PC-9 (cell line): ENCODE data around the gene LAMC3. TPM values are rescaled to one million over a fixed set of nuclear protein-coding genes. Genes with fewer than 3 reads are reported as not detected.

Experiments
- BruUV-seq: library from RNA; stranded (reverse); fragments of 400-500 nt; replicated peaks from 2 replicates; lab custom pipeline; 2021; lab: Mats Ljungman, UMichigan
- CTCF ChIA-PET: fragments of 300-600 bp; sonication (Branson Sonifier 250); formaldehyde crosslinking; loops from one replicate; lab custom pipeline; 2022; ENCODE audit warnings: antibody characterized with exemption; lab: Charles Lee
- POLR2A ChIA-PET: fragments of 300-600 bp; sonication (Branson Sonifier 250); formaldehyde crosslinking; loops from one replicate; lab custom pipeline; 2022; ENCODE audit warnings: antibody characterized with exemption; ENCODE audit not compliant: unreplicated experiment; lab: Charles Lee
- DNase-seq, 2 experiments: peaks; one replicate each; pipeline versions ENCODE4 v3.0.0 to v3.0.0-alpha.2; 2015 to 2022; ENCODE audit warnings: mixed read lengths in 1 of 2
- H2AFZ ChIP-seq: fragments of 200-600 bp; sonication (generic); 2 replicates; pipeline ENCODE4 v1.8.1; 2017; ENCODE audit warnings: antibody characterized with exemption
- H3F3A ChIP-seq: fragments of 200-600 bp; sonication (generic); 2 replicates; pipeline ENCODE4 v1.8.1; 2017; ENCODE audit warnings: antibody characterized with exemption, mild to moderate bottlenecking, low read depth; ENCODE audit not compliant: insufficient read depth
- H3K27ac ChIP-seq: fragments of 200-600 bp; sonication (generic); 2 replicates; pipeline ENCODE4 v1.6.1; 2016; ENCODE audit warnings: mixed run types
- H3K27me3 ChIP-seq: fragments of 200-600 bp; sonication (generic); 2 replicates; pipeline ENCODE4 v1.6.1; 2016; ENCODE audit warnings: low read depth, mixed run types; ENCODE audit not compliant: insufficient read depth
- H3K36me3 ChIP-seq: fragments of 200-600 bp; sonication (generic); 2 replicates; pipeline ENCODE4 v1.6.1; 2016; ENCODE audit warnings: low read depth, mixed run types
- H3K4me1 ChIP-seq: fragments of 200-600 bp; sonication (generic); replicated peaks from 2 replicates; pipeline ENCODE4 v1.6.1; 2016; ENCODE audit warnings: mixed run types; ENCODE audit not compliant: insufficient read depth
- H3K4me2 ChIP-seq: fragments of 200-600 bp; sonication (generic); 2 replicates; pipeline ENCODE4 v1.6.1; 2017; ENCODE audit warnings: mixed run types
- H3K4me3 ChIP-seq: fragments of 200-600 bp; sonication (generic); 2 replicates; pipeline ENCODE4 v1.6.1; 2016; ENCODE audit warnings: mixed run types
- H3K79me2 ChIP-seq: fragments of 200-600 bp; sonication (generic); 2 replicates; pipeline ENCODE4 v1.6.1; 2017; ENCODE audit warnings: low read depth, mixed run types
- H3K9me2 ChIP-seq: fragments of 200-600 bp; sonication (generic); 2 replicates; pipeline ENCODE4 v1.8.1; 2017; ENCODE audit warnings: mild to moderate bottlenecking; ENCODE audit not compliant: insufficient read depth
- H3K9me3 ChIP-seq: fragments of 200-600 bp; sonication (generic); 2 replicates; pipeline ENCODE4 v1.8.1; 2016; ENCODE audit warnings: low read depth; ENCODE audit not compliant: insufficient read depth
- H4K20me1 ChIP-seq: fragments of 200-600 bp; sonication (generic); 2 replicates; pipeline ENCODE4 v1.8.1; 2017; ENCODE audit not compliant: insufficient read depth
- EZH2 ChIP-seq: fragments of 200-600 bp; sonication (generic); IDR thresholded peaks from 2 replicates; pipeline ENCODE4 v1.8.0; 2017; ENCODE audit warnings: antibody characterized with exemption, low read depth
- intact Hi-C: fragments of 100-400 bp; cut with micrococcal nuclease; formaldehyde crosslinking; loops from one replicate; pipeline ENCODE4 v1.10.0; 2022; ENCODE audit not compliant: unreplicated experiment
- total RNA-seq: library from RNA; stranded (reverse); gene quantifications from 2 replicates; pipeline ENCODE4 v1.2.3, GENCODE V29; 2021
- TF ChIP-seq, protein P1 (sequence below): fragments of 200-600 bp; sonication (generic); conservative IDR thresholded peaks from 2 replicates; pipeline ENCODE4 v1.6.1; 2017; ENCODE audit warnings: mixed run types, antibody characterized with exemption, mild to moderate bottlenecking, moderate library complexity

Gene LAMC3
- total RNA-seq, 1 experiment from 2014 or later: 0.41 TPM

DNA sequence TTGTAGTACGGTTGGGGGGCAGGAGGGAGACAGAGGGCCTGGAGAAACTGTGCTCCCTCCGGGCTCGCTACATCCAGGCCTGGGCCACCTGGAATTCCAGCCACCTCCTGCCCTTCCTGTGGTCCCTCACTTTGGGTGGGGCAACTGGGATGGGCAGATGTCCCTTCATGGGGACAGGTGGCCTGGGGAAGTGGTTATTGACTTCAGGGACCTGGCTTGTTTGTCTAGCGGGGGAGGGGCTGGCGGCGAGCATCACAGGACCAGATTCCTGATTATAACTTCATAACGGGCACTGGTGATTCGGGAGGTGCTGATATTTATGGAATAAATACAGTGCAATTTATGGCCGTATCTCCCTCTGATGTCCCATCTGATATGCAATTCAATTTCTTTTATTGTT, 20.1 kb upstream of the LAMC3 start:
- no peak for DNase-seq
- no peaks in the 10 kb centered on the region for H3K9me2 ChIP-seq
- no peaks in the 10 kb centered on the region for H3K36me3 ChIP-seq
- no peaks in the 10 kb centered on the region for H3K79me2 ChIP-seq
- BruUV-seq: no TSS peak
- intact Hi-C loops: no loop called here
- no peak overlapping the region for H2AFZ ChIP-seq
- peaks cover 16% of the 10 kb centered on the region for H3K27me3 ChIP-seq
- no peaks in the 10 kb centered on the region for H3F3A ChIP-seq
- POLR2A ChIA-PET: no interaction called here
- CTCF ChIA-PET: interaction anchor here (0.6 kb wide), 1 partner anchor 33 kb away, joined by 3 read pairs; no protein-coding TSS in a partner anchor
- TF ChIP-seq, protein P1, sequence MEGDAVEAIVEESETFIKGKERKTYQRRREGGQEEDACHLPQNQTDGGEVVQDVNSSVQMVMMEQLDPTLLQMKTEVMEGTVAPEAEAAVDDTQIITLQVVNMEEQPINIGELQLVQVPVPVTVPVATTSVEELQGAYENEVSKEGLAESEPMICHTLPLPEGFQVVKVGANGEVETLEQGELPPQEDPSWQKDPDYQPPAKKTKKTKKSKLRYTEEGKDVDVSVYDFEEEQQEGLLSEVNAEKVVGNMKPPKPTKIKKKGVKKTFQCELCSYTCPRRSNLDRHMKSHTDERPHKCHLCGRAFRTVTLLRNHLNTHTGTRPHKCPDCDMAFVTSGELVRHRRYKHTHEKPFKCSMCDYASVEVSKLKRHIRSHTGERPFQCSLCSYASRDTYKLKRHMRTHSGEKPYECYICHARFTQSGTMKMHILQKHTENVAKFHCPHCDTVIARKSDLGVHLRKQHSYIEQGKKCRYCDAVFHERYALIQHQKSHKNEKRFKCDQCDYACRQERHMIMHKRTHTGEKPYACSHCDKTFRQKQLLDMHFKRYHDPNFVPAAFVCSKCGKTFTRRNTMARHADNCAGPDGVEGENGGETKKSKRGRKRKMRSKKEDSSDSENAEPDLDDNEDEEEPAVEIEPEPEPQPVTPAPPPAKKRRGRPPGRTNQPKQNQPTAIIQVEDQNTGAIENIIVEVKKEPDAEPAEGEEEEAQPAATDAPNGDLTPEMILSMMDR: no peak
- no peaks in the 10 kb centered on the region for H4K20me1 ChIP-seq
- H3K4me1 ChIP-seq: no peaks in the 10 kb centered on the region
- H3K9me3 ChIP-seq: no peaks in the 10 kb centered on the region
- H3K4me2 ChIP-seq: no peak overlapping the region
- H3K27ac ChIP-seq: no peak overlapping the region
- H3K4me3 ChIP-seq: no peak overlapping the region

DNA sequence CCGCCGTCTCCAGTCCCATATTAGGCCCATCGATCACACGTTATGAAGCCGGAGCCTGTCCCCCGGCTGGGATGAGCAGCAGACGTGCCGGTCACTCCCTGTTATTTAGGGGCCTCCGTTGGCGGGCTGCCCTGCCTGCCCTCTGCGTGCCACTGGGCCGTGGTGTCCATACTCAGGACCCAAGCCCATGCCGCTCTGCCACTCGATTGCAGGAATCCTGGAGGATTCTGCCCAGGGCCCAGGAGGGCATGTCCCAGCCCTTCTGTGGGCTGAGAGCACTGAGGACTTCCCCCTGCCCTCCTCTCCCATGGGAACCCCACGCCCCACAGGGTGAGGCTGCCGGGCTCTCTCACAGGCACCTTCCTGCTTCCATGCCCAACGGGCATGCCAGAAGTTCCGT, 19.6 kb upstream of the LAMC3 start:
- intact Hi-C loops: no loop called here
- Histone ChIP-seq H3K4me2 (no peak overlapping the region), H2AFZ (no peak overlapping the region), H4K20me1 (no peaks in the 10 kb centered on the region), H3K4me3 (no peak overlapping the region), H3K4me1 (no peaks in the 10 kb centered on the region), H3F3A (no peaks in the 10 kb centered on the region), H3K36me3 (no peaks in the 10 kb centered on the region), H3K9me3 (no peaks in the 10 kb centered on the region), H3K27ac (no peak overlapping the region), H3K27me3 (peaks cover 16% of the 10 kb centered on the region), H3K9me2 (no peaks in the 10 kb centered on the region), H3K79me2 (no peaks in the 10 kb centered on the region)
- CTCF ChIA-PET: no interaction called here
- no TSS peak for BruUV-seq
- no peak for DNase-seq
- no peak for TF ChIP-seq EZH2
- TF ChIP-seq, protein P1: no peak
- POLR2A ChIA-PET: no interaction called here

DNA sequence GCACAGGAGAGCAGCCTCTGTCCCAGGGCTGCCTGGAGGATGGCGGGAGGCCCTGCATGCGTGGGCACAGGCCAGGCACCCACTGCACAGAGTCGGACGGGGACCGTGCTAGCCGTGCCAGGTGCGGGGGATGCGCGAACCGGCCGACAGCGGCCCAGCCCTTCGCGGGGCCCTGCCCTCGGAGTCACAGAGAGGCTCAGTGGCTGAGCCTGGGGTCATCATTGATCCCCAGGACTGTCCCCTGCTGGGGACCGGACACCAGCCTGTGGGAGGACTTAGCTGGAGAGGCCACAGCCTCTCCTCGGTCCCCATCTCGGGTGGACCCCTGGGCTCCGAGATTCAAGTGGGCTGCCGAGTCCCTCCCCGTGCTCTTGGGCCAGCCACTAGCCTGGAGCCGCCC, 19.1 kb upstream of the LAMC3 start:
- Histone ChIP-seq H3K4me1 (no peaks in the 10 kb centered on the region), H3K4me2 (no peak overlapping the region), H3K9me3 (no peaks in the 10 kb centered on the region), H3K27me3 (peaks cover 16% of the 10 kb centered on the region), H3K36me3 (no peaks in the 10 kb centered on the region), H4K20me1 (no peaks in the 10 kb centered on the region), H3K79me2 (no peaks in the 10 kb centered on the region), H3K9me2 (no peaks in the 10 kb centered on the region), H3K27ac (no peak overlapping the region), H3F3A (no peaks in the 10 kb centered on the region), H3K4me3 (no peak overlapping the region), H2AFZ (no peak overlapping the region)
- BruUV-seq: no TSS peak
- TF ChIP-seq, protein P1: no peak
- TF ChIP-seq EZH2: no peak
- POLR2A ChIA-PET: no interaction called here
- intact Hi-C loops: no loop called here
- CTCF ChIA-PET: no interaction called here
- DNase-seq: no peak
